Peyer's patch (tissue), 4 donors: Measurements from ENCODE around the gene TNFRSF1A. TPM values are rescaled to one million over a fixed set of nuclear protein-coding genes. Genes with fewer than 3 reads are reported as not detected.
A peak's percentile ranks its signal among the peaks of the same experiment; 100 is the strongest.
"Not testable (repeated sequence)": the region's sequence is repeated elsewhere in the genome, so short reads cannot be mapped to it uniquely, and the experiment has no call there.

Experiments
- DNase-seq, 3 donors: peaks; one replicate each; pipeline ENCODE4 v3.0.0-alpha.2; 2017 to 2019
- H3K27ac ChIP-seq, 4 donors: fragments of 200-600 bp; sonication (generic); one replicate each; pipeline ENCODE4 v1.5.1; 2016 to 2019
- H3K27me3 ChIP-seq, 2 donors: fragments of 200-600 bp; sonication (generic); one replicate each; pipeline ENCODE4 v1.5.1; 2019
- H3K36me3 ChIP-seq, 3 donors: fragments of 200-600 bp; sonication (generic); one replicate each; pipeline ENCODE4 v1.5.1; 2016 to 2019
- H3K4me1 ChIP-seq, 4 donors: fragments of 200-600 bp; sonication (generic); one replicate each; pipeline ENCODE4 v1.5.1; 2016 to 2019
- H3K4me3 ChIP-seq, 4 donors: fragments of 200-600 bp; sonication (generic); 1 replicate in 3 of 4; 2 replicates in 1 of 4; pipeline ENCODE4 v1.5.1; 2016 to 2019; ENCODE audit warnings: mild to moderate bottlenecking in 1 of 4
- H3K9me3 ChIP-seq, 4 donors: fragments of 200-600 bp; sonication (generic); one replicate each; pipeline ENCODE4 v1.5.1; 2016 to 2019; ENCODE audit warnings: mild to moderate bottlenecking in 1 of 4
- POLR2A ChIP-seq, 2 donors: fragments of 450-650 bp; IDR thresholded peaks; one replicate each; pipeline ENCODE4 v1.5.1; 2017; ENCODE audit warnings: antibody characterized with exemption in 2 of 2, mild to moderate bottlenecking in 2 of 2, moderate library complexity in 2 of 2
- total RNA-seq, 4 donors: library from RNA; depleted of rRNA; stranded (reverse); fragments of >200 nt; gene quantifications; one replicate each; pipeline ENCODE4 v1.1.0, GENCODE V29; 2016
- TF ChIP-seq, protein P1 (sequence below), 6 experiments: fragments of 450-650 bp in 4 of 6; fragments of 200-600 bp in 2 of 6; sonication (generic) in 1 of 6; IDR thresholded peaks; one replicate each; pipeline ENCODE4 v1.5.1; 2017 to 2019; ENCODE audit warnings: antibody characterized with exemption in 6 of 6, mild to moderate bottlenecking in 3 of 6, moderate library complexity in 1 of 6

The TNFRSF1A gene
- total RNA-seq, 4 donors from 2014 or later, result 90.8 to 547 (median 393) TPM

DNA sequence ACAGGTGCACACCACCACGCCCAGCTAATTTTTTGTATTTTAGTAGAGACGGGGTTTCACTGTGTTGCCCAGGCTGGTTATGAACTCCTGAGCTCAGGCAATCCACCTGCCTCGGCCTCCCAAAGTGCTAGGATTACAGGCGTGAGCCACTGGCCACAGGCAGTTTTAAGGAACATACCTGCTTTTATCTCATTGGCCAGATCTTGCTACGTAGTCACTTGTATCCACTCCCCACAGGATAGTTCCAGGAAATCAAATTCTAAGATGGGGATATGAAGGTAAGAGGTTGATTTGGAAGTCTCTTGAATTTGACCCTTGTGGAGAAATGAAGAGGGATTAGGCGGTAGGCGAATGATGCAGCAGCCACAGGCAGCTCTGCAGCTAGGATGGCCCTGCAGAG is 40.2 kb downstream of the TNFRSF1A start:
- no peaks in the 10 kb centered on the region for H3K27me3 ChIP-seq
- no peak overlapping the region for H3K4me3 ChIP-seq
- H3K9me3 ChIP-seq, result no peaks in the 10 kb centered on the region
- H3K36me3 ChIP-seq, result no peaks in the 10 kb centered on the region
- H3K4me1 ChIP-seq, result peaks cover 0 to 10% (median 0%) of the 10 kb centered on the region in 4 donors
- TF ChIP-seq POLR2A (IDR thresholded peaks at IDR 0.05), result no peak
- TF ChIP-seq, protein P1, sequence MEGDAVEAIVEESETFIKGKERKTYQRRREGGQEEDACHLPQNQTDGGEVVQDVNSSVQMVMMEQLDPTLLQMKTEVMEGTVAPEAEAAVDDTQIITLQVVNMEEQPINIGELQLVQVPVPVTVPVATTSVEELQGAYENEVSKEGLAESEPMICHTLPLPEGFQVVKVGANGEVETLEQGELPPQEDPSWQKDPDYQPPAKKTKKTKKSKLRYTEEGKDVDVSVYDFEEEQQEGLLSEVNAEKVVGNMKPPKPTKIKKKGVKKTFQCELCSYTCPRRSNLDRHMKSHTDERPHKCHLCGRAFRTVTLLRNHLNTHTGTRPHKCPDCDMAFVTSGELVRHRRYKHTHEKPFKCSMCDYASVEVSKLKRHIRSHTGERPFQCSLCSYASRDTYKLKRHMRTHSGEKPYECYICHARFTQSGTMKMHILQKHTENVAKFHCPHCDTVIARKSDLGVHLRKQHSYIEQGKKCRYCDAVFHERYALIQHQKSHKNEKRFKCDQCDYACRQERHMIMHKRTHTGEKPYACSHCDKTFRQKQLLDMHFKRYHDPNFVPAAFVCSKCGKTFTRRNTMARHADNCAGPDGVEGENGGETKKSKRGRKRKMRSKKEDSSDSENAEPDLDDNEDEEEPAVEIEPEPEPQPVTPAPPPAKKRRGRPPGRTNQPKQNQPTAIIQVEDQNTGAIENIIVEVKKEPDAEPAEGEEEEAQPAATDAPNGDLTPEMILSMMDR (IDR thresholded peaks at IDR 0.05), result no peak
- peak overlapping the region in 1 of 4 donors; percentile 41 for H3K27ac ChIP-seq
- DNase-seq, result peak in 1 of 3 donors; percentile 20

GRCh38 chr12:6297170-6297569 is 44.7 kb downstream of the TNFRSF1A start:
- Histone ChIP-seq H3K4me1 (peaks cover 0 to 28% (median 0%) of the 10 kb centered on the region in 4 donors), H3K27ac (peak overlapping the region in 2 of 4 donors; percentile 37 to 55), H3K4me3 (no peak overlapping the region), H3K36me3 (no peaks in the 10 kb centered on the region), H3K9me3 (no peaks in the 10 kb centered on the region), H3K27me3 (no peaks in the 10 kb centered on the region)
- peak in 1 of 3 donors; percentile 25 for DNase-seq
- no peak for TF ChIP-seq POLR2A (IDR thresholded peaks at IDR 0.05)
- TF ChIP-seq, protein P1 (IDR thresholded peaks at IDR 0.05), result no peak

GRCh38 chr12:6295094-6295811 is 46.6 kb downstream of the TNFRSF1A start:
- no peaks in the 10 kb centered on the region for H3K36me3 ChIP-seq
- peak overlapping the region in 3 of 4 donors; percentile 78 to 97 (median 88) for H3K27ac ChIP-seq
- peak overlapping the region in 1 of 4 donors; percentile 4 for H3K4me3 ChIP-seq
- no peaks in the 10 kb centered on the region for H3K27me3 ChIP-seq
- no peaks in the 10 kb centered on the region for H3K9me3 ChIP-seq
- TF ChIP-seq, protein P1 (IDR thresholded peaks at IDR 0.05), result no peak
- peak in 1 of 2 donors; percentile 67 for TF ChIP-seq POLR2A (IDR thresholded peaks at IDR 0.05)
- DNase-seq, result peak in 2 of 3 donors; percentile 82 to 85
- H3K4me1 ChIP-seq, result peaks cover 0 to 34% (median 0%) of the 10 kb centered on the region in 4 donors

GRCh38 chr12:6294156-6295093 is 47.5 kb downstream of the TNFRSF1A start:
- Histone ChIP-seq H3K4me1 (peaks cover 0 to 34% (median 0%) of the 10 kb centered on the region in 4 donors), H3K36me3 (no peaks in the 10 kb centered on the region), H3K27ac (peak overlapping the region in 3 of 4 donors; percentile 78 to 97 (median 88)), H3K4me3 (peak overlapping the region in 1 of 4 donors; percentile 4), H3K9me3 (no peaks in the 10 kb centered on the region), H3K27me3 (no peaks in the 10 kb centered on the region)
- TF ChIP-seq POLR2A (IDR thresholded peaks at IDR 0.05), result no peak
- TF ChIP-seq, protein P1 (IDR thresholded peaks at IDR 0.05), result peak in 1 of 6 experiments; percentile 20
- DNase-seq, result no peak

DNA sequence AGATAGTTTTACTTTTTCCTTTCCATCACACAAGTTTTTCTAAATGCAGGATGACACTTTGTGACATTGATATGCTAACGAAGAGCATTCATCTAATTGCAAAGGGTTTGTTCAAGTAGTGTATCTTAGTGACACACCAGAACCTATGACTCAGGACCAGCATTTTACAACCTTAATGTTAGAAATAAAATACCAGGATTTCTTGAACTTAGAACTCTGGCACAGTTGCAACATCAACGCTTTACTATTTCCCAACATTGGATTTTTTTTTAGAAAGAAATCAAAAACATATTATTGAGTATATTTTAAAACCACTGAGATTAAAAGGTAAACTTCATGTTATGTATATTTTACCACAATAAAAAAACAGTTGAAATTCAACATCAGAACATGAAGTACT is 49.3 kb downstream of the TNFRSF1A start:
- H3K4me3 ChIP-seq, result no peak overlapping the region
- H3K9me3 ChIP-seq, result no peaks in the 10 kb centered on the region
- peak overlapping the region in 2 of 4 donors; percentile 88 to 97 for H3K27ac ChIP-seq
- H3K36me3 ChIP-seq, result no peaks in the 10 kb centered on the region
- peak in 1 of 2 donors; percentile 35 for TF ChIP-seq POLR2A (IDR thresholded peaks at IDR 0.05)
- TF ChIP-seq, protein P1 (IDR thresholded peaks at IDR 0.05), result no peak
- no peak for DNase-seq
- peaks cover 0 to 34% (median 0%) of the 10 kb centered on the region in 4 donors for H3K4me1 ChIP-seq
- no peaks in the 10 kb centered on the region for H3K27me3 ChIP-seq

GRCh38 chr12:6289906-6290305 is 52.0 kb downstream of the TNFRSF1A start:
- H3K4me1 ChIP-seq, result peaks cover 0 to 26% (median 2%) of the 10 kb centered on the region in 4 donors
- H3K9me3 ChIP-seq, H3K4me3 ChIP-seq, DNase-seq, H3K27ac ChIP-seq, H3K27me3 ChIP-seq, H3K36me3 ChIP-seq: not testable (repeated sequence)

GRCh38 chr12:6289081-6289480 is 52.8 kb downstream of the TNFRSF1A start:
- DNase-seq, H3K27me3 ChIP-seq, H3K27ac ChIP-seq, H3K4me3 ChIP-seq, H3K36me3 ChIP-seq, H3K9me3 ChIP-seq: not testable (repeated sequence)
- H3K4me1 ChIP-seq, result peaks cover 0 to 18% (median 3%) of the 10 kb centered on the region in 4 donors
